HepG2 (cell line): ENCODE data around the gene CRTC2. TPM values are rescaled to one million over a fixed set of nuclear protein-coding genes. Genes with fewer than 3 reads are reported as not detected.

Source experiments
- ETV5 ChIP-seq: IDR thresholded peaks from 2 replicates; pipeline ENCODE4 v1.6.1; 2018; ENCODE audit warnings: missing biosample characterization, missing genetic modification reagents, inconsistent platforms, borderline replicate concordance
- GZF1 ChIP-seq: sonication (generic); formaldehyde crosslinking; IDR thresholded peaks from 2 replicates; pipeline ENCODE4 v1.5.1; 2020; ENCODE audit warnings: mild to moderate bottlenecking, missing genetic modification reagents
- HNRNPH1 ChIP-seq: fragments of 200-400 bp; formaldehyde crosslinking; optimal IDR thresholded peaks from 2 replicates; pipeline ENCODE3; 2017; ENCODE audit warnings: mild to moderate bottlenecking, low read depth, low read length
- KDM5B ChIP-seq: sonication (generic); formaldehyde crosslinking; IDR thresholded peaks from 2 replicates; pipeline ENCODE4 v1.4.0; 2020; ENCODE audit warnings: missing genetic modification reagents, mild to moderate bottlenecking, borderline replicate concordance
- KLF15 ChIP-seq: sonication (generic); formaldehyde crosslinking; IDR thresholded peaks from 2 replicates; pipeline ENCODE4 v1.8.1; 2023; ENCODE audit warnings: borderline replicate concordance, mild to moderate bottlenecking, inconsistent platforms, missing genetic modification reagents, mixed read lengths
- KLF6 ChIP-seq: IDR thresholded peaks from 2 replicates; pipeline ENCODE4 v1.8.0; 2016; ENCODE audit warnings: missing biosample characterization, missing genetic modification reagents
- NAIF1 ChIP-seq: sonication (generic); formaldehyde crosslinking; IDR thresholded peaks from 2 replicates; pipeline ENCODE4 v1.5.0; 2020; ENCODE audit warnings: mild to moderate bottlenecking, missing genetic modification reagents, borderline replicate concordance
- NFYC ChIP-seq: IDR thresholded peaks from 2 replicates; pipeline ENCODE4 v1.6.1; 2016; ENCODE audit warnings: missing genetic modification reagents, missing compliant biosample characterization
- THAP8 ChIP-seq: sonication (generic); formaldehyde crosslinking; IDR thresholded peaks from 2 replicates; pipeline ENCODE4 v1.5.1; 2020; ENCODE audit warnings: missing genetic modification reagents, mild to moderate bottlenecking, borderline replicate concordance
- ZNF235 ChIP-seq: sonication (generic); formaldehyde crosslinking; IDR thresholded peaks from 2 replicates; pipeline ENCODE4 v1.8.1; 2023; ENCODE audit warnings: mild to moderate bottlenecking, missing genetic modification reagents, borderline replicate concordance
- ZNF34 ChIP-seq: sonication (generic); formaldehyde crosslinking; IDR thresholded peaks from 2 replicates; pipeline ENCODE4 v1.4.0; 2020; ENCODE audit warnings: mild to moderate bottlenecking, missing genetic modification reagents, borderline replicate concordance
- ZNF414 ChIP-seq: sonication (generic); formaldehyde crosslinking; IDR thresholded peaks from 2 replicates; pipeline ENCODE4 v1.5.0; 2020; ENCODE audit warnings: missing genetic modification reagents
- ZNF572 ChIP-seq: sonication (generic); formaldehyde crosslinking; IDR thresholded peaks from 2 replicates; pipeline ENCODE4 v1.5.1; 2020; ENCODE audit warnings: mild to moderate bottlenecking, missing genetic modification reagents
- ZNF598 ChIP-seq: sonication (generic); formaldehyde crosslinking; IDR thresholded peaks from 2 replicates; pipeline ENCODE4 v1.5.1; 2020; ENCODE audit warnings: mild to moderate bottlenecking, missing genetic modification reagents, borderline replicate concordance
- ZNF660 ChIP-seq: sonication (generic); formaldehyde crosslinking; IDR thresholded peaks from 2 replicates; pipeline ENCODE4 v1.5.1; 2020; ENCODE audit warnings: mild to moderate bottlenecking, low read depth, missing genetic modification reagents, borderline replicate concordance
- ZNF709 ChIP-seq: sonication (generic); formaldehyde crosslinking; IDR thresholded peaks from 2 replicates; pipeline ENCODE4 v1.5.0; 2020; ENCODE audit warnings: mild to moderate bottlenecking, missing genetic modification reagents
- ZNF720 ChIP-seq: sonication (generic); formaldehyde crosslinking; IDR thresholded peaks from 2 replicates; pipeline ENCODE4 v1.4.0; 2020; ENCODE audit warnings: missing genetic modification reagents
- ZNF841 ChIP-seq: sonication (generic); formaldehyde crosslinking; IDR thresholded peaks from 2 replicates; pipeline ENCODE4 v1.8.1; 2023; ENCODE audit warnings: missing genetic modification reagents, borderline replicate concordance
- polyA plus RNA-seq, 8 experiments: library from polyadenylated mRNA; depleted of rRNA in 3 of 8; stranded (reverse) in 7 of 8; unstranded in 1 of 8; fragments of >200 nt; fragmentation: Illumina TruSeq in 4 of 8; extraction: Trizol in 4 of 8; gene quantifications; 2 replicates each; pipeline versions ENCODE4 v1.2.1 to v1.2.3, GENCODE V29; 2011 to 2016; ENCODE audit warnings: low read depth in 4 of 8, missing spikeins in 1 of 8, mixed read lengths in 1 of 8; ENCODE audit not compliant: insufficient read depth in 1 of 8
- total RNA-seq, 5 experiments: library from RNA; depleted of rRNA; stranded (reverse); fragments of >200 nt; fragmentation: Illumina TruSeq; extraction: Trizol; gene quantifications; 2 replicates each; pipeline ENCODE4 v1.2.3, GENCODE V29; 2016; ENCODE audit warnings: low read depth in 1 of 5
- TF ChIP-seq, protein P1 (sequence below): sonication (generic); formaldehyde crosslinking; IDR thresholded peaks from 2 replicates; pipeline ENCODE4; 2020; ENCODE audit warnings: missing genetic modification reagents, mild to moderate bottlenecking, borderline replicate concordance
- TF ChIP-seq, protein P2 (sequence below): sonication (generic); formaldehyde crosslinking; IDR thresholded peaks from 2 replicates; pipeline ENCODE4 v1.4.0; 2020; ENCODE audit warnings: missing genetic modification reagents
- TF ChIP-seq, protein P3 (sequence below): sonication (generic); formaldehyde crosslinking; IDR thresholded peaks from 2 replicates; pipeline ENCODE4 v1.8.0; 2022; ENCODE audit warnings: mild to moderate bottlenecking, missing genetic modification reagents, moderate library complexity

The CRTC2 gene
- total and polyA plus RNA-seq, 2 of the 13 experiments (the other 11 are each of a cell fraction or from before 2014, with no cell fraction given): 6.1 to 26.7 TPM

DNA sequence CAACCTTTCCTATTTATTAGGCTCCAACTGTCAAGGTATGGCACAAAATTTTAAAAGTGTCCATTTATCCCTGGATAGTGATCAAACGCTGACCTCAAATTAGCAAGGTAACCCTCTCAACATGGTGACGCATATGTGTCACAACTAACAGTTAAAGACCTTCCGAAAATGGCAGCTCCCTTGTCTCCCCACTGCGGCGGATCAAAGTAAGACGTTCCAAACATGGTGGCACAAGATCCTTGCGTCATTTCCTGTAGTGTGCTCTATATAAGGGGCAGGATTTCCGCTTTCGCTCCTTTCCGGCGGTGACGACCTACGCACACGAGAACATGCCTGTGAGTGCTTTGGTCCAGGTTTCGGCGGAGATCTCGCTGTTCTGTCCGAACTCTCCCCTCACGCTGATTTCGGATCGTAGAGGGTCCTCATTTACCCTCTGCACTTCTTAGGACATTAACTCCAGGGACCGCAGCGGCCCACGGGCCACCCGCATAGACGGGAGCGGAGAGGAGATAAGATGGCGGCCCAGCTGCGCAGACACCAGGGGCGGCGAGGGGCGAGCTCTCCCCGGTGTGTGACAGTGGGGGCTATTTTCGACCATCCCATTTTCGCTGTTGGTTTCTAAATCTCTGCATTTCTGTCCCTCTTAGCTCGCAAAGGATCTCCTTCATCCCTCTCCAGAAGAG, 32.2 kb upstream of the CRTC2 start, which contains the start of gene RPS27 (continued):
- TF ChIP-seq ZNF660: no peak
- peak; percentile 55; the same call in 1 of the 2 replicates for TF ChIP-seq KDM5B (CRISPR knock-in tag)
- no peak for TF ChIP-seq ZNF598 (CRISPR knock-in tag)
- no peak for TF ChIP-seq GZF1 (CRISPR knock-in tag)
- TF ChIP-seq ZNF720: no peak
- no peak for TF ChIP-seq HNRNPH1
- TF ChIP-seq, protein P1, sequence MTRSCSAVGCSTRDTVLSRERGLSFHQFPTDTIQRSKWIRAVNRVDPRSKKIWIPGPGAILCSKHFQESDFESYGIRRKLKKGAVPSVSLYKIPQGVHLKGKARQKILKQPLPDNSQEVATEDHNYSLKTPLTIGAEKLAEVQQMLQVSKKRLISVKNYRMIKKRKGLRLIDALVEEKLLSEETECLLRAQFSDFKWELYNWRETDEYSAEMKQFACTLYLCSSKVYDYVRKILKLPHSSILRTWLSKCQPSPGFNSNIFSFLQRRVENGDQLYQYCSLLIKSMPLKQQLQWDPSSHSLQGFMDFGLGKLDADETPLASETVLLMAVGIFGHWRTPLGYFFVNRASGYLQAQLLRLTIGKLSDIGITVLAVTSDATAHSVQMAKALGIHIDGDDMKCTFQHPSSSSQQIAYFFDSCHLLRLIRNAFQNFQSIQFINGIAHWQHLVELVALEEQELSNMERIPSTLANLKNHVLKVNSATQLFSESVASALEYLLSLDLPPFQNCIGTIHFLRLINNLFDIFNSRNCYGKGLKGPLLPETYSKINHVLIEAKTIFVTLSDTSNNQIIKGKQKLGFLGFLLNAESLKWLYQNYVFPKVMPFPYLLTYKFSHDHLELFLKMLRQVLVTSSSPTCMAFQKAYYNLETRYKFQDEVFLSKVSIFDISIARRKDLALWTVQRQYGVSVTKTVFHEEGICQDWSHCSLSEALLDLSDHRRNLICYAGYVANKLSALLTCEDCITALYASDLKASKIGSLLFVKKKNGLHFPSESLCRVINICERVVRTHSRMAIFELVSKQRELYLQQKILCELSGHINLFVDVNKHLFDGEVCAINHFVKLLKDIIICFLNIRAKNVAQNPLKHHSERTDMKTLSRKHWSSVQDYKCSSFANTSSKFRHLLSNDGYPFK (CRISPR knock-in tag): peak; percentile 95
- peak; percentile 49; the same call in 1 of the 2 replicates for TF ChIP-seq ZNF414 (CRISPR knock-in tag)
- TF ChIP-seq, protein P2, sequence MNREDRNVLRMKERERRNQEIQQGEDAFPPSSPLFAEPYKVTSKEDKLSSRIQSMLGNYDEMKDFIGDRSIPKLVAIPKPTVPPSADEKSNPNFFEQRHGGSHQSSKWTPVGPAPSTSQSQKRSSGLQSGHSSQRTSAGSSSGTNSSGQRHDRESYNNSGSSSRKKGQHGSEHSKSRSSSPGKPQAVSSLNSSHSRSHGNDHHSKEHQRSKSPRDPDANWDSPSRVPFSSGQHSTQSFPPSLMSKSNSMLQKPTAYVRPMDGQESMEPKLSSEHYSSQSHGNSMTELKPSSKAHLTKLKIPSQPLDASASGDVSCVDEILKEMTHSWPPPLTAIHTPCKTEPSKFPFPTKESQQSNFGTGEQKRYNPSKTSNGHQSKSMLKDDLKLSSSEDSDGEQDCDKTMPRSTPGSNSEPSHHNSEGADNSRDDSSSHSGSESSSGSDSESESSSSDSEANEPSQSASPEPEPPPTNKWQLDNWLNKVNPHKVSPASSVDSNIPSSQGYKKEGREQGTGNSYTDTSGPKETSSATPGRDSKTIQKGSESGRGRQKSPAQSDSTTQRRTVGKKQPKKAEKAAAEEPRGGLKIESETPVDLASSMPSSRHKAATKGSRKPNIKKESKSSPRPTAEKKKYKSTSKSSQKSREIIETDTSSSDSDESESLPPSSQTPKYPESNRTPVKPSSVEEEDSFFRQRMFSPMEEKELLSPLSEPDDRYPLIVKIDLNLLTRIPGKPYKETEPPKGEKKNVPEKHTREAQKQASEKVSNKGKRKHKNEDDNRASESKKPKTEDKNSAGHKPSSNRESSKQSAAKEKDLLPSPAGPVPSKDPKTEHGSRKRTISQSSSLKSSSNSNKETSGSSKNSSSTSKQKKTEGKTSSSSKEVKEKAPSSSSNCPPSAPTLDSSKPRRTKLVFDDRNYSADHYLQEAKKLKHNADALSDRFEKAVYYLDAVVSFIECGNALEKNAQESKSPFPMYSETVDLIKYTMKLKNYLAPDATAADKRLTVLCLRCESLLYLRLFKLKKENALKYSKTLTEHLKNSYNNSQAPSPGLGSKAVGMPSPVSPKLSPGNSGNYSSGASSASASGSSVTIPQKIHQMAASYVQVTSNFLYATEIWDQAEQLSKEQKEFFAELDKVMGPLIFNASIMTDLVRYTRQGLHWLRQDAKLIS (CRISPR knock-in tag): peak; percentile 85; the same call in 1 of the 2 replicates
- TF ChIP-seq THAP8 (CRISPR knock-in tag): no peak
- 0 out of 2 replicates have a peak, but pooled peaks have one; percentile 76 for TF ChIP-seq ZNF572 (CRISPR knock-in tag)
- TF ChIP-seq, protein P3, sequence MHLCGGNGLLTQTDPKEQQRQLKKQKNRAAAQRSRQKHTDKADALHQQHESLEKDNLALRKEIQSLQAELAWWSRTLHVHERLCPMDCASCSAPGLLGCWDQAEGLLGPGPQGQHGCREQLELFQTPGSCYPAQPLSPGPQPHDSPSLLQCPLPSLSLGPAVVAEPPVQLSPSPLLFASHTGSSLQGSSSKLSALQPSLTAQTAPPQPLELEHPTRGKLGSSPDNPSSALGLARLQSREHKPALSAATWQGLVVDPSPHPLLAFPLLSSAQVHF: no peak
- no peak for TF ChIP-seq NFYC (CRISPR knock-in tag)
- peak; percentile 74 for TF ChIP-seq ETV5 (CRISPR knock-in tag)
- peak; percentile 91 for TF ChIP-seq ZNF34 (CRISPR knock-in tag)
- TF ChIP-seq KLF6 (CRISPR knock-in tag): no peak; the same call in 1 of the 2 replicates
- no peak for TF ChIP-seq ZNF235 (CRISPR knock-in tag)
- TF ChIP-seq ZNF709: no peak
- TF ChIP-seq NAIF1 (CRISPR knock-in tag): no peak
- no peak for TF ChIP-seq KLF15 (CRISPR knock-in tag)
- no peak for TF ChIP-seq ZNF841 (CRISPR knock-in tag)
